ENCODE results near the gene CTRL.

- TF ChIP-seq ARNTL (CRISPR knock-in tag; IDR thresholded peaks at IDR 0.05; ENCODE audit: borderline replicate concordance, low read depth): no peak
- TF ChIP-seq CSDC2 (CRISPR knock-in tag; IDR thresholded peaks at IDR 0.05): no peak
- no peak for TF ChIP-seq ZFP30 (CRISPR knock-in tag; IDR thresholded peaks at IDR 0.05)
- TF ChIP-seq ZNF70 (CRISPR knock-in tag; IDR thresholded peaks at IDR 0.05): no peak
- no peak for TF ChIP-seq CREB5 (CRISPR knock-in tag; IDR thresholded peaks at IDR 0.05; ENCODE audit: low read depth)
- no peak for TF ChIP-seq POU6F1 (CRISPR knock-in tag; IDR thresholded peaks at IDR 0.05; ENCODE audit: borderline replicate concordance, low read depth)
- no peak for TF ChIP-seq GLIS3 (CRISPR knock-in tag; IDR thresholded peaks at IDR 0.05)
- no peak for TF ChIP-seq ESRRG (CRISPR knock-in tag; IDR thresholded peaks at IDR 0.05)
- no peak for TF ChIP-seq TSHZ2 (CRISPR knock-in tag; IDR thresholded peaks at IDR 0.05)
- TF ChIP-seq ZFP3 (CRISPR knock-in tag; IDR thresholded peaks at IDR 0.05): no peak
- TF ChIP-seq PPARA (CRISPR knock-in tag; IDR thresholded peaks at IDR 0.05; ENCODE audit: borderline replicate concordance): no peak
- TF ChIP-seq CSRNP3 (CRISPR knock-in tag; IDR thresholded peaks at IDR 0.05): no peak
- TF ChIP-seq ZNF565 (CRISPR knock-in tag; conservative IDR thresholded peaks at IDR 0.05; ENCODE audit: low read depth): no peak
These were observed 22.9 kb upstream of the CTRL start for GRCh38 chr16:67954421-67955196.

Measured in SK-N-SH treated with all-trans-retinoic acid at 6 μM for 48 hours (cell line).